OCI-LY3 (cell line): ENCODE data around the gene NPEPPS.

ENCODE experiments used
- H2AFZ ChIP-seq: fragments of 200-600, 300-600 bp; shearing (Covaris generic); 2 replicates; pipeline ENCODE4 v1.6.0; 2014; ENCODE audit warnings: antibody characterized with exemption, low read depth, low read length
- H3K27ac ChIP-seq: fragments of 200-600, 300-600 bp; sonication (generic); 2 replicates; pipeline ENCODE4 v1.5.1; 2014; ENCODE audit warnings: mild to moderate bottlenecking, low read length, moderate library complexity, mixed read lengths
- H3K27me3 ChIP-seq: fragments of 200-600, 300-600 bp; sonication (generic); 2 replicates; pipeline ENCODE4 v1.6.1; 2014; ENCODE audit warnings: low read depth, low read length, mixed read lengths
- H3K36me3 ChIP-seq: fragments of 200-600, 300-600 bp; sonication (generic); replicated peaks from 2 replicates; pipeline ENCODE3; 2014; ENCODE audit warnings: low read depth, low read length, mixed read lengths
- H3K4me1 ChIP-seq: fragments of 300-600, 200-600 bp; sonication (generic); 2 replicates; pipeline ENCODE4 v1.6.1; 2014; ENCODE audit warnings: low read length, mixed read lengths
- H3K4me2 ChIP-seq: fragments of 200-600, 300-600 bp; sonication (generic); 2 replicates; pipeline ENCODE4 v1.6.1; 2014; ENCODE audit warnings: low read length, mixed read lengths
- H3K4me3 ChIP-seq: fragments of 300-600, 200-600 bp; sonication (generic); 2 replicates; pipeline ENCODE4 v1.5.1; 2014; ENCODE audit warnings: antibody characterized with exemption, mild to moderate bottlenecking, low read length, moderate library complexity
- H3K79me2 ChIP-seq: fragments of 300-600, 200-600 bp; shearing (Covaris generic); 2 replicates; pipeline ENCODE4 v1.6.1; 2014; ENCODE audit warnings: mild to moderate bottlenecking, low read length, mixed read lengths
- H3K9ac ChIP-seq: fragments of 300-600, 200-600 bp; shearing (Covaris generic); 2 replicates; pipeline ENCODE4 v1.6.0; 2014; ENCODE audit warnings: mild to moderate bottlenecking, low read length, moderate library complexity
- H3K9me3 ChIP-seq: fragments of 200-600, 300-600 bp; shearing (Covaris generic); 2 replicates; pipeline ENCODE4 v1.6.1; 2014; ENCODE audit warnings: low read length, mixed read lengths; ENCODE audit not compliant: insufficient read depth
- H4K20me1 ChIP-seq: fragments of 200-600, 300-600 bp; sonication (generic); 2 replicates; pipeline ENCODE4 v1.6.1; 2016; ENCODE audit warnings: low read length, mixed read lengths; ENCODE audit not compliant: insufficient read depth
- CTCF ChIP-seq: fragments of 200-600, 300-600 bp; sonication (generic); IDR thresholded peaks from 2 replicates; pipeline ENCODE4 v1.5.1; 2014; ENCODE audit warnings: antibody characterized with exemption, low read length, low read depth
- EZH2phosphoT487 ChIP-seq: fragments of 200-600 bp; shearing (Covaris generic); IDR thresholded peaks from 2 replicates; pipeline ENCODE4 v1.6.1; 2018; ENCODE audit warnings: antibody characterized with exemption, mixed run types, low read depth

Gene NPEPPS

DNA sequence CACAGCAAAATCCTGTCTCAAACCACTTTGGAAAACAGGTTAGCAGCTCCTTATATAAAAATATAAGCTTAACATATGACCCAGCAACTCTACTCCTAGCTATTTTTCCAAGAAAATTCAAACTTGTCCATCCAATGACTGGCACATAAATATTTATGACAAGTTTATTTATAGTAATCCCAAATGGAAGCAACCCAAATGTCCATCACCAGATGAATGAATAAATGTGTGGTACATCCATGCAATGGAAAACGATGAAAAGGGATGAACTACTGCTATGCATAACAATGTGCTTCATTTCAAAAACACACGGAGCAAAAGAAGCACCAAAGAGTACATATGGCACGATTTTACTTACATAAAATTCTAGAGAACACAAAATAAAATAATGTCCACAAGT lies 109.2 kb downstream of the NPEPPS start:
- Histone ChIP-seq H3K9me3 (no peaks in the 10 kb centered on the region), H3K4me3 (no peak overlapping the region), H3K79me2 (no peaks in the 10 kb centered on the region), H3K9ac (no peak overlapping the region), H3K27me3 (no peaks in the 10 kb centered on the region), H3K36me3 (no peaks in the 10 kb centered on the region), H4K20me1 (no peaks in the 10 kb centered on the region), H3K4me2 (no peak overlapping the region), H3K4me1 (no peaks in the 10 kb centered on the region), H2AFZ (no peak overlapping the region), H3K27ac (no peak overlapping the region)
- TF ChIP-seq EZH2phosphoT487 = no peak
- no peak for TF ChIP-seq CTCF

DNA sequence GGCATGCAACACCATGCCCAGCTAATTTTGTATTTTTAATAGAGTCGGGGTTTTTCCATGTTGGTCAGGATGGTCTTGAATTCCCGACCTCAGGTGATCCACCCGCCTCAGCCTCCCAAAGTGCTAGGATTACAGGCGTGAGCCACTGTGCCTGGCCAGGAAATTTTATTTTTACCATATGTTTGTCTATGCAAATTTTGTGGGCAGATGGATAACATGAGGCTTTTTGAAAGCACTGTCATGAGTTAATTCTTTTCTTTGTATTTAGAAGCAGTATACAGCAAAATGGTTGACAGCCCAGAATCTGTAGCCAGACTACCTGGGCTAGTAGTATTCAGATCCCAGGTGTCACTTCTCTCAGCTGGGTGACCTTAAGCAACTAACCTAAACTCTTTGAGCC lies 110.3 kb downstream of the NPEPPS start:
- no peaks in the 10 kb centered on the region for H3K27me3 ChIP-seq
- H3K36me3 ChIP-seq = no peaks in the 10 kb centered on the region
- no peaks in the 10 kb centered on the region for H3K9me3 ChIP-seq
- H4K20me1 ChIP-seq = no peaks in the 10 kb centered on the region
- H3K27ac ChIP-seq = no peak overlapping the region
- H3K4me1 ChIP-seq = no peaks in the 10 kb centered on the region
- H3K9ac ChIP-seq = no peak overlapping the region
- H3K4me2 ChIP-seq = no peak overlapping the region
- H2AFZ ChIP-seq = no peak overlapping the region
- no peak overlapping the region for H3K4me3 ChIP-seq
- no peaks in the 10 kb centered on the region for H3K79me2 ChIP-seq
- TF ChIP-seq EZH2phosphoT487 (no peak), CTCF (no peak)

DNA sequence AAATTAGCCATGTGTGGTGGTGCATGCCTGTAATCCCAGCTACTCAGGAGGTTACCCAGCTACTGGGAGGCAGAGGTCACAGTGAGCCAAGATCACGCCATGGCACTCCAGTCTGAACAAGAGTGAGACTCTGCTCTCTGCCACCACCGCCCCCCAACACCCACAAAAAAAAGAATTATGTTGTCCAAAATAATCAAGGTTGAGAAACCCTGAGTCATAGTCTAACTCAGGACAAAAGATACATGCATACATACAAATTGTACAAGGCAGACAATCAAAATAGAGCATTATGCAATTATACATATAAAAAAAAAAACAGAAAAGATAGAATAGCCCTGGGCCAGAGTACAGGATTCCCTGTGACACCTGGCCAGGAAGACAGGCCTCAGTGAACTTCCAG lies 112.2 kb downstream of the NPEPPS start:
- Histone ChIP-seq H3K4me3 (no peak overlapping the region), H3K27ac (no peak overlapping the region), H3K27me3 (no peaks in the 10 kb centered on the region), H2AFZ (no peak overlapping the region), H3K9me3 (no peaks in the 10 kb centered on the region), H3K4me1 (peaks cover 8% of the 10 kb centered on the region), H4K20me1 (no peaks in the 10 kb centered on the region), H3K4me2 (no peak overlapping the region), H3K79me2 (peaks cover under 1% of the 10 kb centered on the region; the same call in 1 of the 2 replicates), H3K36me3 (no peaks in the 10 kb centered on the region), H3K9ac (no peak overlapping the region)
- TF ChIP-seq CTCF (no peak), EZH2phosphoT487 (no peak)

DNA sequence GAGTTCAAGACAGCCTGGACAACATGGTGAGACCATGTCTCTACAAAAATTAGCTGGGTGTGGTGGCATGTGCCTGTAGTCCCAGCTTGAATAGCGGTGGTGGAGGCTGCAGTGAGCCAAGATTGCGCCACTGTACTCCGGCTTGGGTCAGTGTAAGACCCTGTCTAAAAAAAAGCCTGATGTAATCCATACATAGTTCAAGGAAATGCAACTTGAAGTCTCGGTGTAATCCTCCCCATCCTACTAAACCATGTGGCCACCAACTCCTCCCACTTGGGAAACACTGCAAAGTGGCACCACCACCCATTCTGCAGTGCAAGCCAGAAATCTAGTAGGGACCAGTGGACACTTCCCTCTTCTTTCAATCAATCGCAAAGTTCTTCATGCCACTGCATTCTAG lies 113.4 kb downstream of the NPEPPS start:
- Histone ChIP-seq H4K20me1 (no peaks in the 10 kb centered on the region), H3K4me1 (peaks cover 12% of the 10 kb centered on the region), H3K27ac (no peak overlapping the region), H3K79me2 (peaks cover 10% of the 10 kb centered on the region), H2AFZ (no peak overlapping the region), H3K9me3 (no peaks in the 10 kb centered on the region), H3K36me3 (no peaks in the 10 kb centered on the region), H3K27me3 (no peaks in the 10 kb centered on the region), H3K4me2 (no peak overlapping the region), H3K9ac (no peak overlapping the region), H3K4me3 (no peak overlapping the region)
- no peak for TF ChIP-seq EZH2phosphoT487
- no peak for TF ChIP-seq CTCF
